HG02588 (cell line): ENCODE measurements around the gene OR10H2.
"Not testable (repeated sequence)": the region's sequence is repeated elsewhere in the genome, so short reads cannot be mapped to it uniquely, and the experiment has no call there.

Experiments
- ATAC-seq: cut with Tn5 transposase; IDR thresholded peaks from one replicate; pipeline ENCODE4 v1.9.1; 2021; ENCODE audit warnings: mild to moderate bottlenecking, moderate library complexity; ENCODE audit not compliant: unreplicated experiment

Gene OR10H2

GRCh38 chr19:15759962-15760565, 32.2 kb downstream of the OR10H2 start:
- no peak for ATAC-seq

GRCh38 chr19:15769586-15769985, 41.8 kb downstream of the OR10H2 start:
- no peak for ATAC-seq

GRCh38 chr19:15774159-15774558, 46.3 kb downstream of the OR10H2 start:
- not testable (repeated sequence) for ATAC-seq

- no peak for ATAC-seq
These were observed 47.4 kb downstream of the OR10H2 start for GRCh38 chr19:15775249-15775648.

- no peak for ATAC-seq
These were observed 48.4 kb downstream of the OR10H2 start for GRCh38 chr19:15776264-15776663.

GRCh38 chr19:15776991-15777970, 49.5 kb downstream of the OR10H2 start:
- no peak for ATAC-seq
